Stimulated activated CD4-positive, alpha-beta T cell treated with anti-CD3 and anti-CD28 coated beads, Interleukin-12 subunit alpha, Interleukin-12 subunit beta, amount 100 ng/mL, for 48 hours (primary cell): ENCODE results near the gene LIPN.

Experiments
- DNase-seq, 3 donors: peaks; one replicate each; pipeline ENCODE4 v3.0.0-alpha.2; 2020; ENCODE audit warnings: low read depth in 2 of 3, low spot score in 1 of 3

The LIPN gene

DNA sequence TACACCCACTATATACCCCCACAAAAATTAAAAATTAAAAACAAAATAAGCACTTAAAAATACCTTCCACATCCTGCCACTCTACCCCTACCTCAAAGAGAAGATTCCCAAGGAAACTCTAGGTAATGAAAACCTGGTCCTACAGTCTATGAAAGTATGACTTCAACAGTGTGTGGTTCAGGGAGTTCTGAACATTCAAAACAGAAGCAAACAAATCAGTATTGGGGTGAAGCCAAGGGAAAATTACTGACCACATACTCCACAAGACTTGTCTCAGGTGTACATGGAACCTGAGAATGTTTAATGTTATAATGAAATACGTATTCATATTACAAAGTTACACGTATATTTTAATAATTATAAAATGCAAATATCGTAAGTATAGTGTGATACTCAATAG lies 22.4 kb downstream of the LIPN start:
- DNase-seq, result no peak

DNA sequence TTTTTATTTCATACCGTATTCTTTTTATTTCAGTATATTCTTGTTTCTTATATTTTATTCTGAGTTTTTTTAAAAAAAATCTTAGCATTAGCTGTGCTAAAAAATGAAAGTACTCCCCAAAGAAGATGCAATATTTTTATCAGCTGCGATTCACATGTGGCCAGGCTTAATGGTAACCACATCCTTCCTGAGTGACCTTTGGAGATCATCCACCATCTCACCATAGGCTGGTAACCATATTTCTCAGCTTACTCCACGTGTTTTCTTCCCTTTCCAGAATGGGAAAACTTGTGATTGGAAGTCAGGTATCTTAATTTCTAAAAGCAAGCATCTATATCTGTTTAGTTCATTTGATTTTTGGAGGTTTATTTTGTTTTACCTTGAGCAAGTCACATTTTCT lies 23.9 kb downstream of the LIPN start:
- no peak for DNase-seq

DNA sequence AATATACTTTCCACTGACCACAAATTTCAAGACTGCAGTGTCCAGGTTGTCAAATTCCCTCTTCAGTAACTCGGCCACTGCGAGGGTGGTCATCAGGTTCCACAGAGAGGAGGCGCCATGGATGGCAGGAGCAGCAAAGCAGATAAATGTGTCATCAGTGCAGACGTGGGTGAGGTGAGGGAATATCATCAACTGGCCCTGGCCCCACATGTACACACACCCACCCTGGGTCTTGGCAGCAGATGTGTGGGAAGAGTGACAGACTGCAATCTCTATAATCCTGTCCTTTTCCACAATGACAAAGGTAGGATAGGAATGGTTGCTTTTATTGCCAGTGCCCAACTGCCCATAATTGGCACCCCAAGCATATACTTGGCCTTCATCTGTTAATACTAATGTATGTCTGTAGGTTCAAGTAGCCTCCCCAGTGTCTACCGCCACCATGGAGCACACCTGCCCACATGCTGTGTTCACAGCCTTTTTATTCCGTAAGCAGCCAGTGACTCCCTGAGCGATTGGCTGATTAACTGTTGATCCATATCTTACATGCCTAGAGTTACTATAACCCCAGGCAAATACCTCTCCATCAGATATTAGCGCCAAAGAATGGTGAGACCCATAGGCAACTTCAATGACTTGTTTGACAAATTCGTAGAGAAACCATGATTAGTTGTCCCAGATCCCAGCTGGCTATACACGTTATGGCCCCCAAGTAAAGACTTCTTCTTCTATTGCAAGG lies 26.4 kb downstream of the LIPN start:
- DNase-seq, result no peak

DNA sequence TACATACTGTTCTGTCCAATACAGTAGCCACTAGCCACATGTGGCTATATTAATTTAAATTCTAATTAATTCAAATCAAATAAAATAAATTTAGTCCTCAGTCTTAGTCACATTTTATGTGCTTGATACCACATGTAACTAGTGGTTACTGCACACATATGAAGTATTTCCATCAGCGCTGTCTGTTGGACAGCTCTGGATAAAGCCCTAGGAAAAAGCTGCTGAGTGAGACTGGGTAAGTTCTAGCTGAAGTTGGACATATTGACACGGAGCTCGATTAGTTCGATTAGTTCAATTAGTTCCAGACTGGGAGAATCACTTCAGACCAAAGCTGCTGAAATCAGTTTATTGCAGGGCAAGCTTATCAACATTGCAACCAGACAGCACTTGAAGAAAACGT lies 27.6 kb downstream of the LIPN start:
- no peak for DNase-seq

DNA sequence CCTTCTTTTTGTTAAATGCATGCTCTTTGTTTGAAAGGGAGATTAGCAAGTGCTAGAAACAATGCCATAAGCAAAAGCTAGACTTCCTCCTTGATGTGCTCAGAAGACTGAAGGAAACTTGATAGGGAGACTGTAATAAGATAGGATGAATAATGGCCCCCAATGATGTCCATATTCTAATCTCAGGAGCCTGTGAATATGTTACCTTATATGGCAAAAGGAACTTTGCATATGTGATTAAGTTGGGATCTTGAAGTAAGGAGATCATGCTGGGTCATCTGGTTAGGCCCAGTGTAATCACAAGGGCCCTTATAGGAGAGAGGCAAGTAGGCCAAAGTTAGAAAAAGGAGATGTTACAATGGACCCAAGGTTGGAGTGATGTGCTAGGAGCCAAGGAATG lies 29.1 kb downstream of the LIPN start:
- no peak for DNase-seq

DNA sequence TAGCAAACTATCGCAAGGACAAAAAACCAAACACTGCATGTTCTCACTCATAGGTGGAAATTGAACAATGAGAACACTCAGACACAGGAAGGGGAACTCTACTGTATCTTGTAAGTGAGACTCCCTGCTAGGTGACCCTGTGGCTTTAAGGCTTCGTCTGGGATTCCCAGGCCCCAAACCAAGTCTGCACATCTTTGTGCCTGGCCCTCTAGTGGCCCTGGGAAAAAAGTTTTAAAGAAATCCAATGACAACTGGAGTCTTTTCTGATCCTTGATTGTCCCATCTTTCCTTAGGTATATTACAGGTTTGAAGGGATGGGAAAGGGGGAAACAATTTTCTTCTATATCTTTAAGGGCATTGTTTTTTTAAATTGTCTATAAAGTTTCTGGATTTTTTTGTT lies 32.1 kb downstream of the LIPN start:
- no peak for DNase-seq

DNA sequence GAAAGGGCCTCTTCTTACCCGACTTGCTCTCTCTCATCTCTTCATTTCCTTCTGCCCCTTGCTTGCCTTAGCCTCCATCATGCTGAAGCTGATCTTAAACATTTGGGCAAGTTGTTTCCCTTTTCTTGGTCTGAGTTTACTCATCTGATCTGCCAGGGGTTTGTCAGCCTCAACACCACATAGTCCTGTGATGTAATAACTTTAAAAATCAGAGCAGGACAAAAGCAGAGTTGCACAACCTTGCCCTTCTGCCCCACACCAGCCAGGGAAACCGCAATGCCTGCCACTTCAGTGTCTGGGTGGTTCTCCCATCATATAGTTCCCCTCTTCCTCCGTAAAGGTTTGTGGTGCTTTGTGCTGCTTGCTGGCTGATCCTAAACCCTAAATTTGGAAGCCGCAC lies 32.8 kb downstream of the LIPN start:
- no peak for DNase-seq

DNA sequence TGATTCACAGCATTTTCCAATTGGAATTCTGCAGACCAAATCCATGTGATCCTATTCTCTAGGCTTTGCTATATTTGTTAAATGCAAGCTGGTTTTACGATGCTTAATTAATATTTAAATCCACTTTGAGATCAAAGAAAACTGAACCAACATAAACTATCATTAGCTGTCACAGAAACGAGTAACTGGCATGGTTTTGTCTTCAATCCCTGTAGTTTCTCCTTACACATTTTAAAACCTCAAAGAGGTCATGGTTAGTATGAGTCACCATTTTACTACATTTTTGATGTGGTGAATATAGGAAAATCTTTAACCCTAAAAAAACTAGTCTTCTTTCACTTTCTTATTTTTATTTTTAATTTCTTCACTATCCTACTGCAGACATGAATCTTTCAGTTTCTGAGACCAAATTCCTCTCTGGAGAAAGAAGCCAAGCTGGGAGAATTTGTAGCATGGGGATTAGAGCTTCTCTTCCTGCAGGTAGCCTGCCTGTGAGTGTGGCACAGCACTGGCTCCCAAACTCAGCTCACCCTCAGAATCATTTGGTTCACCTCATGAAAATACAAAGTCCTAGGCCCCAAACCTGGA lies 34.0 kb downstream of the LIPN start:
- DNase-seq, result no peak

DNA sequence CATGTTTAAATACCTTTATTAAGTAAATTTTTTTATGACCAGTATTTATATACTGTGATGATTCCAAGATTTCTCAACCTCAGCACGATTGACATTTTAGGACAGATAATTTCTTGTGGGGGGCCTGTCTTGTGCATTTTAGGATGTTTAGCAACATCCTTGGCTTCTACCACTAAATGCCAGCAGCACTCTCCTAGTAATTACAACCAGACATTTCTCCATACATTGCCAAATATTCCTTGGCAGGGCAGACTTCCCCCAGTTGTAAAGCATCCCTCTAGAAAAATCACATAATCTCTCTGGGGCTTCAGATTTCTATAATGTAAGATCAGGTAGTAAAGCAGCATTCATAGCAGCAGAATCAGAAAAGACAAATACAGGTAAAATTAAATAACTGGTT lies 34.9 kb downstream of the LIPN start:
- no peak for DNase-seq

DNA sequence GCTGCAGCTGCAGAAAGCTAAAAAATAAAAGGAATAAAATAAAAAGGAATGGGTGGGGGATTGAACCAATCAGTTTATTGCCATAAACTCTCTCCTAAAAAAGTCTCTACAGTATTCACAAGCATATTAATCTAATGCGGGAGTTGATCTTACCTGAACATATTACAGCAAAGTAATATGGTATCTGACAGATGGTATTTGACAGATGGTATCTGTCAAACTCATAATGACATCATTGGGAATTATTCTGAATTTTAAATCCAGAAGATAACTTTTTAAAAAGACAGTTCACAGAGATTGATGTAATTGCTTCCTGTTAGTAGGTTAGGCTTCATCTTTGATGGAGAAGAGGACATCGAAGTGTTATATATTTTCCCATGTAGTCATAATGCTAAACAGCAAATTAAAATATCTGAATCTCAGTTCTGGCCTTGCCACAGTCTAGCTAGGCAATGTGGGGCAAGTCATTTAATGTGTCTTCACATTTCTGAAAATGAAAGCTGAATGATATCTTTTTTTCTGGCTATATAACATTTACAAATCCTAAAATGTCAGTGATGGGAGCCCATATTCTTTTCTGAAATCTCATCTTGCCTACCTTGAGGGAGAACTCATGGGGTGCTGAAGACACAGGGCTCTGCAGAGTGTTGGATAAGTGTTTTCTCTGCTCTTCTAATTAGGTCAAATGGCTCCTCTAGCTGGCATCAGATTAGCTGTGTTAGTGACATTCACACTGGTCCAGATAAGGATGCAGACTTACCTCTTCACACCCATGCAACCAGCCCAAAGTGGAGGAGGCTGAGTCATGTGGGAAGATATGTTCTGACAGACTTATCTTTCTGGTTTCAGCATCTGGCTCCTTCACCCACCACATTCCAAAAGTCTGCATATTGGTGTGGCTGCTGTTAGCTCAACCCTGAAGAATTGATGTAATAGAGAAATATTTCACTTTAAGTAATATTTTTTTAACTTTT lies 40.6 kb downstream of the LIPN start:
- DNase-seq, result peak in 1 of 3 donors; percentile 3

DNA sequence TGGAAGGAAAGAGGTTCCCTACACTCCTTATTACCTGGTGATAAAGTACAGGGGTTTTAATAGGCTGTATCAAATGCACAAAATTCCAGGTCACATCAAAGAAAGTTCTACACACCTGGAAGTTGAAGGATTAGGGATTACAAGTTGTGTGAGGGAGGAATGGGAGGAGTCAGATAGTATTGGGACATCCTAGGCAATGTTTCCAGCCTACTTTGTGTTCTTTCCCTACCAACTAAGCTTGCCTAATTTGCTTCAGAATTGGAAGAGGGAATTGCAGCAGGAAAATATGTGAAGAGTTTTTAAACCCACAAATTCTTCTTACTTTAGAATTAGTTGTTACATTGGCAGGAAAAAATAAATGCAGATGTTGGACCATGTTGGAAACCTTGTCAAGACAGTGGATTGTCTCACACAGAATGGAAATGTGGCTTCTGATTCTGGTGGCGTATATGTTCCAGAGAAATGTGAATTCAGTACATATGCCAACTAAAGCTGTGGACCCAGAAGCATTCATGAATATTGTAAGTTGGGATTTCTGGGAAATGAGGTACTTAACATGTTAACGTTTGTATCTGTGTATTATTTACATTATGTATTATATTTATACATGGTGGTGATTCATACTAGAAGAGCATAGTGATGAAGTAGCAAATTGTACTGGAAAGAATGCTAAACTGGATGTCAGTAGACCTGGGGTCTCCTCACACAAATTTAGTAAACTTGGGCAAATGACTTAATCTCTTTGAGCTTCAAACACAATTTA lies 42.9 kb downstream of the LIPN start, which contains the start of gene LIPM:
TSS of gene LIPM (plus strand) at position 208 of the 763 bp plus-strand sequence. CDS start at position 375, 167 bp downstream.
- DNase-seq, result no peak

DNA sequence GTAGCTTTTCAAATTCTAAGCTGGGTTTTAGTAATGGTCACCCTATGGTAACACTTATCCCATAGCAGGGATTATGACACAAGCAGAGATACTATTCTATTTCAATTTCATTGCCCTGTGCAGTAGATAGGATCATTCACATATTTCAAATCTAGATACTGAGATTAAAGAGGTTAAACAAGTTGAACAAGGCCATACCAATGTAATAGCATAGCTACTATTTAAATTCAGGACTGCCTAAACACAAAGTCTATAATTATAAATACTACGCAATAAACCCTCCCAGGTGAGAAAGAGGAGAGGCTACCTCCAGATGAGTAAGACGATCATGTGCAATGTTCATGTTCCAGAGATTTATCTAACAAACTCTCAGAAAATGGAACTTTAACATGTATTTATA lies 43.8 kb downstream of the LIPN start:
- DNase-seq, result no peak

DNA sequence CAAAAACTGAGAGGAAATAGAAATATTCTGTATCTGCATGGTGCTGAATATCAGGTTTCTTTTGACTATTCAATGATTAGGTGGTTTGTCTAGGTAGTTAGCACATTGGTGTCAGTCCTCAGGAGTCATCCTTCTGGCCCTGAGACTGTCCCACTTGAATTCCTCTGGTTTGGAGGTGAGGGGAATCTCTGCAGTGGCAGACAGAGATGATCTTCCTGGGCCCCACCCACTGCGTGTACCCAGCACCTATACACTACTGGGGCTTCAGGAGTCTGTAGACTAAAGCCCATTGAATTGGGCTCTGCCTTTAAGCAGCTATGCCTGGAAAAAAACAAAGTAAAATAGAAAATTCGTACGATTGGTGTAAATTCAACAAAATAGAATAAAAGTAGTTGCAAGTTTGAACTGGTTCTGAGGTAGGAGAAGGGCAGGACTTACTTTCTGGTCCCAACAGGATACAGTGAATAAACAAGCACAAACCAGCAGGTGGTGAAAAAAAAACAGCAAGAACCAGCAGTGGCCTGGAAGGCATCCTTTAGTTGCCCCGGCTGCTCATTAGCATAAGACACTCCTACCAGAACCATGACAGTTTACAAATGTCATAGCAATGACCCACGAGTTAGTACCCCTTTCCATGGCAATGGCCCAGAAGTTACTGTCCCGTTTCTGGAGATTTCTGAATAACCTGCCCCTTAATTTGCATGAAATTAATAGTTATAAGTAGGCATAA lies 44.4 kb downstream of the LIPN start:
- no peak for DNase-seq

DNA sequence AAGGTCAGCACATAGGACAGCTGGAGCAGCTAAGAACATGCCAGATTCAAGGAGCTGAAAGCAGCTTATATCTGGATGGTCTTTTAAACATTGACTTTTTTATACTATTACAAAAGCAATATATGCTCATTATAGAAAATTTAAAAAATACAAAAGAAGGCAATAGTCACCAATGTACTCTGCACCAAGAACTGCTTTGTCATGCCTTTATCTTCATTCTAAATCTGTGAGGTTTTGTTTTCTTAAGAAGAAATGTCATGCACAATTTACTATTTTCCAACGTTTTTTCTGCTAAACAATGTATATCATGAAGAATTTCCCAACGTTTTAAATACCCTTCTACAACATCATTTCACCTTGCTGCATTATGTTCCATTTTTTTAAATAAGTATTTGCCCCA lies 45.5 kb downstream of the LIPN start:
- no peak for DNase-seq

DNA sequence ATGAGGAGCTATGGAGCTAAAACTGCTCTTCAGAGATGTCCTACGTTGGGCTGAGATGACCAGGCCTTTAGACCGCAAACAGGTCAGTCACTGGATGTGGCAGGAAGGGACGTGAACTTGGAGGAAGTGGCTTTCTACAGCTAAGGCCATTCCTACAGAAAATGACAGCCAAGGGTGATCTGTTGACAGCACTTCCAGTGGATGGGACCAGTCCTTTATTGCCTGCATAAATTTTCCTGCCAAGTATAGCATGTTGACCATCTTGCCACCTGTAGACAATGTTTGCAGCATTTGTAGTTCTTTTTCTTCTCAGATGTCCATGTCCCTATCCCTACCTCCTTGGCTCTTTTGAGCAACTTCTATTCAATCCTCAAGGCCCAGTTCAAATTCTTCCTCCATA lies 46.1 kb downstream of the LIPN start:
- no peak for DNase-seq

DNA sequence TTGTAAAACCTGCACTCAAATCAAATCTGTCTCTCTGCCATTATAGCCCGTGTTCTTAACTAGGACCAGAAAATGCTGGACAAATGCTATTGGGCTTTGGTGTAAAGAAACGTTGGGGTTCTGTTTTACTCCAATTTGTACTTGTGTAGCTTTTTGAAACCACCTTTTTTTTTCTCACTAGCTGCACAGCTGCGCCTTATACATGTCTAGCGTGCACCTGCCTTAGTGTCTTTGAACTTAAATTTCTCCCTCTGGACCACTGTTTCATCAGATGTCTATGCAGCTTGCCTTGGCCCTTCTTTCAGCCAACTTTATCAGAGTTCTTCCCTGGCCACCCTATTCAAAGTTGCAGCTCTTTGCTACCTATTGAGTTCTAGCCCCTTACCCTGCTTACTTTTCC lies 49.8 kb downstream of the LIPN start:
- DNase-seq, result no peak

DNA sequence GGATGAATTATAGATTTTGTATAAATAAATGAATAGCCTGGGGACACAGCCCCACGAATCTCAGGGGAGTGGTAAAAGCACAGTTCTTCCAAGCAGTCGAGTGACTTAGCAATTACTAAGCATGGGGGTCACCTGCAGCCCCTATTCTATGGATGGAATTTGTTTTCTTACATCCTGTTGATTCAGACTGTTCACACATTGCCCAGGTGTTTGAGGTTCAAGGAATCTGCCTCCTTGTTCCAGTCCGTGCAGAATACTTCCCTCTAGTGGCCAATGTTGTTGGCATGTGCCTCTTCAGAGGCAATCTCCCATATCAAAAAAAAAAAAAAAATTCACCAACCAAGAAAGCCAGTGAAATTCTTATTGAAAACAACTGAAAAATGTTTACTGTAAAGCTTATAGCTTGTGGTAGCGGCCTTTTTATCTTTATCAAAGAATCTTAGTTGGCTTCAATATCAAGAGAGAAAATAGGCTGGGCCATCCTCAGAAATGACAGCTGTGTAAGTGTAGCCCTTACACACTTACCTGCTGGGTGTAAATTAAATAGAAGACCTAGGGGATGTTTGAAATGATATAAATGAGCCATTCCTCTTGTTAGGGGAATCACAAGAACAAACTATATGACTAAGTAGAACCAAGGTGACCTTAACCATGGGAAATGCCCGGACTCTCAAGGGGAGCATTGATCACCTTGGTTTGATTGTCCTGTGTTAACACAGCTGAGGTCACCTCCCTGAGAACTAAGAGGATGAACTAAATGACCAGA lies 50.6 kb downstream of the LIPN start:
- DNase-seq, result no peak

DNA sequence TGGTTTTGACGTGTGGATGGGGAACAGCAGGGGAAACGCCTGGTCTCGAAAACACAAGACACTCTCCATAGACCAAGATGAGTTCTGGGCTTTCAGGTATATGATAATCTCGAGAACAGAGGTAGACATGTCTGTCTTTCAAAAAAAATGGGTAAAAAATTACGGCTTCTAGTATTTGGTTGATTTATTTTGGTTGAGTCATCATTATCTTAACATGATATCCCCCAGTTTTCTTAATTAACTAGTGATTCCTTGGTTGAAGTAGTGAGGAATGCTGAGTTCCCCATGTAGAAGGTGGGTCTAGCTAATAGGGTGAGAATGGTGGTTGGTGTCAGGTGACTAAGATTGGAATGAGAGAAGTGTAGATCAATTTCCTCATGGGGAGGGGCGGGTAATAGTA lies 53.4 kb downstream of the LIPN start:
- DNase-seq, result no peak

DNA sequence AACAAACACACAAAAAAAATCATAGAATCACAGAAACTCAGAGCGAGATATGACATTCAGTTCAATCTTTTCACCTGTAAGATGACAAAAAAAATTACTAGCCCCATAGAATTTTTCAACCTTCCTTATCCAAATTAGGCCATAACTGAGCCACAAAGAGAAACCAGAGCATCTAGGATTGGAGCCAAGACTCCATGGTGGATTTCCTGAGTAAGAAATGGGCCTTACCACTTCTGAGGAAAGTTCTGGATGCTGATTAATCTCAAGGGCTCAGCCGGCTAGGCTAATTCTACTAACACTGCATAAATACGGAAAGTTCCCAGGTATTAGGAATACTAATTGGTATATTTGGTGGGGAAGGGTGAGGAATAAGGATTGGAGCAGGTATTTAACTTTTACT lies 59.5 kb downstream of the LIPN start:
- no peak for DNase-seq
